Smooth muscle cell (in vitro differentiated cells): ENCODE results near the gene OR2H2. TPM values are rescaled to one million over a fixed set of nuclear protein-coding genes. Genes with fewer than 3 reads are reported as not detected.

Experiments
- DNase-seq: peaks from one replicate; lab custom pipeline; 2025; ENCODE audit not compliant: unreplicated experiment; lab: John Stamatoyannopoulos, UW
- H2AFZ ChIP-seq: fragments of 200-600 bp; sonication (generic); 2 replicates; pipeline ENCODE4 v1.6.0; 2016; ENCODE audit warnings: antibody characterized with exemption, low read depth, mild to moderate bottlenecking
- H3F3A ChIP-seq: fragments of 200-600 bp; sonication (generic); 2 replicates; pipeline ENCODE4 v1.6.0; 2017; ENCODE audit warnings: antibody characterized with exemption, low read depth
- H3K27ac ChIP-seq: fragments of 200-600 bp; sonication (generic); 2 replicates; pipeline ENCODE4 v1.5.1; 2016; ENCODE audit warnings: low read depth, mild to moderate bottlenecking
- H3K27me3 ChIP-seq: fragments of 200-600 bp; sonication (generic); 2 replicates; pipeline ENCODE4 v1.6.1; 2016; ENCODE audit warnings: low read depth, mild to moderate bottlenecking
- H3K36me3 ChIP-seq: fragments of 200-600 bp; sonication (generic); 2 replicates; pipeline ENCODE4 v1.5.1; 2016; ENCODE audit warnings: low read depth
- H3K4me1 ChIP-seq: fragments of 200-600 bp; sonication (generic); 2 replicates; pipeline ENCODE4 v1.5.1; 2016; ENCODE audit warnings: low read depth
- H3K4me2 ChIP-seq: fragments of 200-600 bp; sonication (generic); 2 replicates; pipeline ENCODE4 v1.6.0; 2016; ENCODE audit warnings: mild to moderate bottlenecking
- H3K4me3 ChIP-seq: fragments of 200-600 bp; sonication (generic); 2 replicates; pipeline ENCODE4 v1.5.1; 2016; ENCODE audit warnings: mild to moderate bottlenecking
- H3K79me2 ChIP-seq: fragments of 200-600 bp; sonication (generic); 2 replicates; pipeline ENCODE4 v1.6.0; 2016; ENCODE audit warnings: low read depth, mild to moderate bottlenecking
- H3K9ac ChIP-seq: fragments of 200-600 bp; sonication (generic); 2 replicates; pipeline ENCODE4 v1.6.0; 2016; ENCODE audit warnings: low read depth
- H3K9me3 ChIP-seq: fragments of 200-600 bp; sonication (generic); replicated peaks from 2 replicates; pipeline ENCODE4 v1.5.1; 2016; ENCODE audit warnings: low read depth
- H4K20me1 ChIP-seq: fragments of 200-600 bp; sonication (generic); 2 replicates; pipeline ENCODE4 v1.6.0; 2016; ENCODE audit warnings: low read depth
- WGBS: methylation state at CpG from one replicate; pipeline ENCODE4 v1.1.7; 2016; ENCODE audit warnings: low lambda C conversion rate; 5-methylcytosine and 5-hydroxymethylcytosine counted together
- polyA plus RNA-seq: library from polyadenylated mRNA; unstranded; fragments of >200 nt; fragmentation: Nextera tagmentation; extraction: Ambion mirVana; gene quantifications from 2 replicates; pipeline ENCODE4 v1.2.1, GENCODE V29; 2016
- total RNA-seq: library from RNA; depleted of rRNA; stranded (reverse); fragments of >200 nt; gene quantifications from 2 replicates; pipeline ENCODE4 v1.2.3, GENCODE V29; 2014
- TF ChIP-seq, protein P1 (sequence below): fragments of 200-600 bp; sonication (generic); IDR thresholded peaks from 2 replicates; pipeline ENCODE4 v1.5.1; 2017; ENCODE audit warnings: borderline replicate concordance, mild to moderate bottlenecking, antibody characterized with exemption; ENCODE audit not compliant: insufficient read depth, poor library complexity, severe bottlenecking

OR2H2 gene
- total and polyA plus RNA-seq, 2 experiments from 2014 or later: not detected

- Histone ChIP-seq H3F3A (peaks cover 3% of the 10 kb centered on the region), H2AFZ (no peak overlapping the region), H4K20me1 (no peaks in the 10 kb centered on the region), H3K27me3 (no peaks in the 10 kb centered on the region), H3K27ac (no peak overlapping the region), H3K9me3 (no peaks in the 10 kb centered on the region), H3K79me2 (no peaks in the 10 kb centered on the region), H3K4me2 (no peak overlapping the region), H3K36me3 (peaks cover 5% of the 10 kb centered on the region), H3K4me1 (no peaks in the 10 kb centered on the region), H3K4me3 (no peak overlapping the region), H3K9ac (no peak overlapping the region)
- TF ChIP-seq, protein P1, sequence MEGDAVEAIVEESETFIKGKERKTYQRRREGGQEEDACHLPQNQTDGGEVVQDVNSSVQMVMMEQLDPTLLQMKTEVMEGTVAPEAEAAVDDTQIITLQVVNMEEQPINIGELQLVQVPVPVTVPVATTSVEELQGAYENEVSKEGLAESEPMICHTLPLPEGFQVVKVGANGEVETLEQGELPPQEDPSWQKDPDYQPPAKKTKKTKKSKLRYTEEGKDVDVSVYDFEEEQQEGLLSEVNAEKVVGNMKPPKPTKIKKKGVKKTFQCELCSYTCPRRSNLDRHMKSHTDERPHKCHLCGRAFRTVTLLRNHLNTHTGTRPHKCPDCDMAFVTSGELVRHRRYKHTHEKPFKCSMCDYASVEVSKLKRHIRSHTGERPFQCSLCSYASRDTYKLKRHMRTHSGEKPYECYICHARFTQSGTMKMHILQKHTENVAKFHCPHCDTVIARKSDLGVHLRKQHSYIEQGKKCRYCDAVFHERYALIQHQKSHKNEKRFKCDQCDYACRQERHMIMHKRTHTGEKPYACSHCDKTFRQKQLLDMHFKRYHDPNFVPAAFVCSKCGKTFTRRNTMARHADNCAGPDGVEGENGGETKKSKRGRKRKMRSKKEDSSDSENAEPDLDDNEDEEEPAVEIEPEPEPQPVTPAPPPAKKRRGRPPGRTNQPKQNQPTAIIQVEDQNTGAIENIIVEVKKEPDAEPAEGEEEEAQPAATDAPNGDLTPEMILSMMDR: peak; percentile 15
- WGBS: 93% methylated on average over 12 of the region's 12 CpGs
- no peak for DNase-seq
Observed at GRCh38 chr6:29602564-29603361, 17.8 kb downstream of the OR2H2 start.

DNA sequence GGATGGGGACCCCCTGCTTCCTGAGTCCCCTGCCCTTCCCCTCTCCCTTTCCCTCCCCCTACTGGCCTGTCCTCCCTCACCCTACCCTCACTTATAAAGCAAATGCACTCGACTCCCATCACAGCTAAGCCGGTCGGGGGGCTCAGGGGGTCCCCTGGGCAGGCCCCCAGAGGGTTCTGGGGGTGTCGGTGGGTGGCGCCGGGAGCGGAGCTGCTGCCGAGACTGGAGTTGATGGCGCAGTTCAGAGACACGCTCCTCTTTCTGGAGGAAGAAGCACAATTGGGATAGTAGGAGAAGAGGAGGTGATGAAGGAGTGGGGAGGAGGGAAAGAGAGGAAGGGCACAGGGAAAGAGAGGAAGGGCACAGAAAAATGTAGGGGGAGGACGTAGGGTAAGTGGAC is 18.5 kb downstream of the OR2H2 start:
- WGBS: 96% methylated on average over 11 of the region's 11 CpGs
- peaks cover 7% of the 10 kb centered on the region for H3K36me3 ChIP-seq
- no peaks in the 10 kb centered on the region for H3K4me1 ChIP-seq
- H3K27me3 ChIP-seq: no peaks in the 10 kb centered on the region
- TF ChIP-seq, protein P1: no peak
- no peaks in the 10 kb centered on the region for H3K9me3 ChIP-seq
- no peak overlapping the region for H2AFZ ChIP-seq
- H3K4me2 ChIP-seq: no peak overlapping the region
- no peak overlapping the region for H3K27ac ChIP-seq
- H3K9ac ChIP-seq: no peak overlapping the region
- H3K4me3 ChIP-seq: no peak overlapping the region
- no peak for DNase-seq
- H4K20me1 ChIP-seq: no peaks in the 10 kb centered on the region
- peaks cover 3% of the 10 kb centered on the region for H3F3A ChIP-seq
- no peaks in the 10 kb centered on the region for H3K79me2 ChIP-seq

DNA sequence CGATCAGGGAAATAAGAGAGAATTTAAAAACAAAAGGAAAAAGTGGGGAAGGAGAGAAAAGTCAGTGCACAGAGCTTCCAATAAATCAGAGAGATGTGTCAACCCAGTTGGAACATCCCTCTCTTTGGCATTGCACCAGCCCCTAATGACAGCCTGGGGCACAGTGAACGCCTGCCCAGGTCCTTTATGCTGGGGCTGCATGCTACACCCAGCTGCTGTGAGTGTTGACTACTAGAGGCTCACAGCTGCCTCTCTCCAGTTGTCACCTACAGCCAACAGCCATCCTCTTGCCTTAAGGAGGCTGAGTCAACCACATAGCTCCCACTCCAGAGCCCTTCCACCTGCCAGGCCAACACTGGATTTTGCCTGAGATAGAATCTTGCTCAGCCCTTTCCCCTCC is 19.0 kb downstream of the OR2H2 start:
- WGBS: 97% methylated on average over 2 of the region's 2 CpGs
- no peak overlapping the region for H3K4me2 ChIP-seq
- no peaks in the 10 kb centered on the region for H3K79me2 ChIP-seq
- H4K20me1 ChIP-seq: no peaks in the 10 kb centered on the region
- TF ChIP-seq, protein P1: no peak
- no peak overlapping the region for H3K9ac ChIP-seq
- H3F3A ChIP-seq: peaks cover 3% of the 10 kb centered on the region
- no peaks in the 10 kb centered on the region for H3K27me3 ChIP-seq
- no peak overlapping the region for H3K4me3 ChIP-seq
- H3K36me3 ChIP-seq: peaks cover 12% of the 10 kb centered on the region
- no peaks in the 10 kb centered on the region for H3K9me3 ChIP-seq
- DNase-seq: no peak
- H3K4me1 ChIP-seq: no peaks in the 10 kb centered on the region
- no peak overlapping the region for H3K27ac ChIP-seq
- no peak overlapping the region for H2AFZ ChIP-seq

GRCh38 chr6:29608131-29608530 is 23.2 kb downstream of the OR2H2 start:
- H3K4me3 ChIP-seq: no peak overlapping the region
- DNase-seq: no peak
- H4K20me1 ChIP-seq: no peaks in the 10 kb centered on the region
- no peaks in the 10 kb centered on the region for H3F3A ChIP-seq
- no peak overlapping the region for H3K27ac ChIP-seq
- H3K9me3 ChIP-seq: no peaks in the 10 kb centered on the region
- H3K36me3 ChIP-seq: peaks cover 31% of the 10 kb centered on the region
- H3K79me2 ChIP-seq: no peaks in the 10 kb centered on the region
- H3K9ac ChIP-seq: no peak overlapping the region
- no peaks in the 10 kb centered on the region for H3K4me1 ChIP-seq
- H3K4me2 ChIP-seq: no peak overlapping the region
- H3K27me3 ChIP-seq: no peaks in the 10 kb centered on the region
- H2AFZ ChIP-seq: no peak overlapping the region
- TF ChIP-seq, protein P1: no peak
